HG03442 (cell line): ENCODE data around the gene GFPT1.
"Not testable (repeated sequence)": the region's sequence is repeated elsewhere in the genome, so short reads cannot be mapped to it uniquely, and the experiment has no call there.

Experiments
- ATAC-seq: cut with Tn5 transposase; IDR thresholded peaks from one replicate; pipeline ENCODE4 v1.9.1; 2021; ENCODE audit warnings: mild to moderate bottlenecking, moderate library complexity; ENCODE audit not compliant: unreplicated experiment

GFPT1 gene

DNA sequence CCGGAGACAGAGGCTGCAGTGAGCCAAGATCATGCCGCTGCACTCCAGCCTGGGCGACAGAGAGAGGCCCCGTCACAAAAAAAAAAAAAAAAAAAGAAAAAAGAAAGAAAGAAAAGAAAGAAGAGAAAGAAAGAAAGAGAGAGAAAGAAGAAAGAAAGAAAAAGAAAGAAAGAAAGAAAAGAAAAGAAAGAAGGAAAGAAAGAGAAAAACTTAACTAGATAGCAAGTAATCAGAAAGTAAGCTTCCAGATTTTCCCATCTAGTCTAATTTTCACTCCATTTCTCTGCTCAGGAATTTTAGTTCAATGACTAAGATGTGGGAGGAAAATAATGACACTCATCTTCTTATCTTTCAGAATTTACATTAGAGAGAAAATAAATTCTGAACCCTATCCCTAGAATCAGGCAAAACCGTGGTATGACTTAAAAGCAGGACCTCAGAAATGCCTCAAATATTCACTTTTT, 2.4 kb downstream of the GFPT1 start:
- no peak for ATAC-seq

- no peak for ATAC-seq
Observed at GRCh38 chr2:69383176-69383812, 3.7 kb downstream of the GFPT1 start.

DNA sequence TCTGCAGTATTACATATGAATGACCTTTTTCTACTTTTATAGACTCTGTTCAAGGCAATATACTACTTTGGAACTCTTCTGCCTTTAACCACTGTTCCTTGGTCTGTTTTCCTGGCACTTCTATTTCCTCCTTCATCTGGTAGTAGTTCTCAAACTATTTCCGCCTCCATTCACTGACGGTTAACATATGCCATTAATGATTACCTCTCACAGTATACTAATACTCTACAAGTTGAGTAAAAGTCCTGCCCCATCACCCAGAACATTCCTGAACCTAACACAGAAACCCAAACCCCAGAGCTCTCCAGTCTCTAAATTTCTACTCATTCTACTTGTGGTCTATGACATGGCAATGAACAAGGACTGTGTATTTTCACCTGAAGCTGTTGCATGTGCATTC, 4.5 kb downstream of the GFPT1 start:
- no peak for ATAC-seq

DNA sequence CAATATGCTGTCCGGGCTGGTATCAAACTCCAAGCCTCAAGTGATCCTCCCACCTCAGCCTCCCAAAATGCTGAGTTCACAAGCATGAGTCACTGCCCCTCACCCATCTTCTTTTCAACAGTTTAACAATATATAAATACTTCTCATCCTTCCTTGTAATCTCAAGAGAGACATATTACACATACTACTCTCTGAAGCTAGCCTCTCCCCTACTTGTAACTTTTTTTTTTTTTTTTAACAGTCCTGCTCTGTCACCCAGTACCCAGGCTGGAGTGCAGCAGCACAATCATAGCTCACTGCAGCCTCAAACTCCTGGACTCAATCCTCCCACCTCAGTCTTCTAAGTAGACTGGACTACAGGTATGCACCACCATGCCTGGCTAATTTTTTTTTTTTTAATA, 5.7 kb downstream of the GFPT1 start:
- no peak for ATAC-seq

DNA sequence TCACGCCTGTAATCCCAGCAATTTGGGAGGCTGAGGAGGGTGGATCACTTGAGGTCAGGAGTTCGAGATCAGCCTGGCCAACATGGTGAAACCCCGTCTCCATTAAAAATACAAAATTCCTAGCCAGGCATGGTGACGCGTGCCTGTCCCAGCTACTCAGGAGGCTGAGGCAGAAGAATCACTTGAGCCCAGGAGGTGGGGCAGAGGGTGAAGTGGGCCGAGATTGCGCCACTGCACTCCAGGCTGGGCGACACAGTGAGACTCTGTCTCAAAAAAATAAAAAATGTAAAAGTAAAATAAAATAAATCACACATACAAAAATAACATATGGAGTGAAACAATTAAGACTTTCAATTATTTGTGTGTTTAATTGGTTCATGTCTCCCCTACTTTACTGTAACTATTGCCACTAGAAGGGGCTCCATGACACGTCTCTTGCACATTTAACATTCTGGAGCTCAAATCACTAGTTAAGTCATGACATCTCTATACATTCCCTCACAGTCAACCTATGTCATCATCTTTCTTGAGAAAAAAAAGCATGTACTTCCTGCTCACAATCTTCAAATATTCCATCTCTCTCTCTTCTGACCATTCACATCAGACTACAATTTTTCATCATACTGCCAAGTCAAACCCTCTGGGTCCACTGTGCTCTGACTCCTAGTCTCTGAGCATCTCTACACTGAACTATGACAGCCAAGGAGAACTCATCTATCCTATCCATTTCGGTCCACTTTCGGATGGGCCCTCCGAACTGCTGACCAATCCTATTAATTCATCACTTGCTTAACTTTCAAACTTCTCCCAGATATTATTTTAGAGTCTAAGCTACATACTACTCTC, 6.7 kb downstream of the GFPT1 start:
- ATAC-seq: no peak

DNA sequence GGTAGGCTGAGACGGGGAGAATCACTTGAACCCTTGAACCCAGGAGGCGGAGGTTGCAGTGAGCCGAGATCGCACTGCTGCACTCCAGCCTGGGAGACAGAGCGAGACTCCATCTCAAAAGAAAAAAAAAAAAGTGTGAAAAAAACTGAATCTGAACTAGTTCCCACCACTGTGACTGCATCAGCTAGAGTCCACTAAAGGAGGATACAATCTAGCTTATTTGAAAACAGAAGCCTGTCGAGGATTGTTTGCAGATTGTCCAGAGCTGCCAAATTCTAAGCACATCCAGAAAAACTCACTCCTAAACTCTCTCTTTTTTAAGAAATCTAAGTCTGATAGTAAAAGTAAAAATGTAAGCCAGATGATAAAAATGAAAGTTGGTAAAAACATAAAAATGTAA, 10.6 kb downstream of the GFPT1 start:
- no peak for ATAC-seq

- no peak for ATAC-seq
Observed at GRCh38 chr2:69375494-69376353, 11.3 kb downstream of the GFPT1 start.

- no peak for ATAC-seq
Observed at GRCh38 chr2:69372767-69373166, 14.3 kb downstream of the GFPT1 start.

- ATAC-seq: no peak
Observed at GRCh38 chr2:69369802-69370201, 17.2 kb downstream of the GFPT1 start.

GRCh38 chr2:69368588-69368987, 18.4 kb downstream of the GFPT1 start:
- ATAC-seq: no peak

DNA sequence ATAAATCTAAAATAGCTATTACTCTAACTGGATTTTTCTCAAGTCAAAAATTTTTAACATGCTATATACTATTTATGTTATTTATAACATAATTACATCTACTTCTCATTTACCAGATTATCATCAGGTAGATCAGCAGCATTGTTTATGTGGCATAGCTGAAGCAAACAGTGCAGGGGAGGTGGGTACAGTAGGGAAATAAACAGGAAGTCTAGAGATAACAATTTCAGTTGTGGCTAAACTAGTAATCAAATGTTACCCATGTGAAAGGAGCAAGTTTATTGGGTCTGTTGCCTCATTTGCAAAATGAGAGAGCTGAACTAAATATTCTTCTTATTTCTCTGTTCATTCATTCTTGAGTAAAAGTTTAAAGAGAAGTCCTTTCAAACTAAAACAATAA, 27.7 kb downstream of the GFPT1 start:
- ATAC-seq: no peak

DNA sequence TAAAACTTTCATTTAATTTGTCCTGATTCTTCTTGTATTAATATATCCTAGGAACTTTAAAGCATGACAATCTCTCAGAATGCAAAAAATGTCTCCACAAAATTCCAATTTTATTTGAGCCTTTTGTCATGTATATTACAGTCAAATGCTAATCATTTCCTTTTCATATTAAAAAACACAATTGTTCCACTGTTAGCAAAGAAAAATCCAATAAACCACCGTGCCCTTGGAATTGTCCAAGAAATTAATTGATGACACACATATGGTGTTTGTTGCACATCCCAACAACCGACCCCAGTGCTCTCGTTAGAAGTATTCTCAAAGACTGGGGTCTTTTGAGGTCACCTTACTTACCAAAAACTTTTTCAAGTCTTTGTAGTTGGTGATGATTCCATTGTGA, 28.1 kb downstream of the GFPT1 start:
- no peak for ATAC-seq

- no peak for ATAC-seq
Observed at GRCh38 chr2:69356471-69356870, 30.6 kb downstream of the GFPT1 start.

GRCh38 chr2:69354976-69355375, 32.1 kb downstream of the GFPT1 start:
- not testable (repeated sequence) for ATAC-seq

GRCh38 chr2:69353360-69353759, 33.7 kb downstream of the GFPT1 start:
- no peak for ATAC-seq

GRCh38 chr2:69348781-69349180, 38.2 kb downstream of the GFPT1 start:
- ATAC-seq: no peak

- no peak for ATAC-seq
Observed at GRCh38 chr2:69345434-69345833, 41.6 kb downstream of the GFPT1 start.

- no peak for ATAC-seq
Observed at GRCh38 chr2:69344305-69344704, 42.7 kb downstream of the GFPT1 start.

DNA sequence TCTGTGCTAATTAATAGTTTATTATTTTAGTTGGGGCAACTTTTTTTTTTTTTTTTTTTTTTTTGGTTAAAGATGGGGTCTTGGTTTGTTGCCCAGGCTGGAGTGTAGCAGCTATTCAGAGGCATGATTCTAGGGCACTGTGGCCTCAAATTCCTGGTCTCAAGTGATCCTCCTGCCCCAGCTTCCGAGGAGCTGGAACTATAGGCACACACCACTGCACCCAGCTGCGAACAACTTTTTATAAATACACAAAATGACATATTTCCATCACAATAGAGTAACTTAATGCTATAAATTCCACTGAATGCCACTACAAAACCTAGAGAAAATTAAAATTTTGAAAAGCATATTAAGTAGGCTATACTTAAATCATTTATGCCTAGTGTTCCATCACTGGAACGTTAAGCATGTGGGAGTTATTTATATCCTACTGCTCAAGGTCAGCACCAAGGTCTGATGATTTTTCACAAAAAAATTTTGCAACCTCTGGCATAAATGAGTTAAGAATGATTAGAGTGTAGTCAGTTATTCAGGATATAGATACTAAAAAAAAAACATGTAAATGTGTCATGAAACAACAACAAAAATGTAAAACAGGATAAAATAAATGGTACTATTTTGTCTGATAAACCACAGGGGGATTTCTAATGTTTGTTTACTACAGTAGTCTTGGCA, 46.8 kb downstream of the GFPT1 start:
- ATAC-seq: no peak

- no peak for ATAC-seq
Observed at GRCh38 chr2:69335311-69335710, 51.7 kb downstream of the GFPT1 start.

- ATAC-seq: no peak
Observed at GRCh38 chr2:69333352-69333751, 53.7 kb downstream of the GFPT1 start.
